ENCODE results near the gene KAZN.

KAZN gene

GRCh38 chr1:15022048-15022447 is 423.6 kb downstream of the KAZN start:
- Mint-ChIP-seq H3K27me3 (ENCODE audit: low read depth, poor library complexity) (peaks cover 9% of the 10 kb centered on the region), H3K4me1 (peaks cover 46% of the 10 kb centered on the region), H3K36me3 (ENCODE audit: low read depth) (peaks cover 6% of the 10 kb centered on the region), H3K9me3 (no peaks in the 10 kb centered on the region), H3K4me3 (no peak overlapping the region), H3K27ac (no peak overlapping the region)
- DNase-seq = no peak
- no peak for TF ChIP-seq CTCF (IDR thresholded peaks at IDR 0.05)

- Mint-ChIP-seq H3K27me3 (ENCODE audit: low read depth, poor library complexity) (peaks cover 9% of the 10 kb centered on the region), H3K9me3 (no peaks in the 10 kb centered on the region), H3K27ac (peak overlapping the region; percentile 68), H3K4me1 (peaks cover 57% of the 10 kb centered on the region), H3K4me3 (no peak overlapping the region), H3K36me3 (ENCODE audit: low read depth) (peaks cover 6% of the 10 kb centered on the region)
- no peak for TF ChIP-seq CTCF (IDR thresholded peaks at IDR 0.05)
- DNase-seq = no peak
Observed at GRCh38 chr1:15023205-15023604, 424.7 kb downstream of the KAZN start.

DNA sequence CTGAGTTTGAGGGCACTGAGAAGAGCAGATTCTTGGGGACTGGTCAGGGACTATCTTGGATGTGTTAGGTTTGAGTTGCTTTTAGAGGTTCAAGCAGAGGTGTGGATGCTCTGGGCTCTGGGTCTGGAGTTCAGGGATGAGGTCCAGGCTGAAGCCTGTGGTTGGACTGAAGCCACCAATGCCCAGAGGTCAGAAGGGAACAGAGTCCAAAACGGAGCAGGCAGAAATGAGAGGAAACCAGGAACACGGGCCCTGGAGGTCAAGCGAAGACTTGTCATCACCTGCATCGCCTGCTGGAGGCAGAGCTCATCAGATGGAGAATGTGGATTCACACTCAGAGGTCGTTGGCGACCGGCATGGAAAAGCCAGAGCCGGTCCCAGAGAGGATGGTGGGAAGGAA is 425.5 kb downstream of the KAZN start:
- Mint-ChIP-seq H3K4me1 (peaks cover 64% of the 10 kb centered on the region), H3K27ac (no peak overlapping the region), H3K27me3 (ENCODE audit: low read depth, poor library complexity) (peaks cover 9% of the 10 kb centered on the region), H3K36me3 (ENCODE audit: low read depth) (peaks cover 6% of the 10 kb centered on the region), H3K9me3 (no peaks in the 10 kb centered on the region), H3K4me3 (no peak overlapping the region)
- DNase-seq = no peak
- TF ChIP-seq CTCF (IDR thresholded peaks at IDR 0.05) = no peak

GRCh38 chr1:15026117-15026489 is 427.6 kb downstream of the KAZN start:
- H3K27ac Mint-ChIP-seq = no peak overlapping the region
- H3K4me1 Mint-ChIP-seq = peaks cover 79% of the 10 kb centered on the region
- no peak overlapping the region for H3K4me3 Mint-ChIP-seq
- H3K27me3 Mint-ChIP-seq (ENCODE audit: low read depth, poor library complexity) = peaks cover 13% of the 10 kb centered on the region
- DNase-seq = no peak
- TF ChIP-seq CTCF (IDR thresholded peaks at IDR 0.05) = no peak
- no peaks in the 10 kb centered on the region for H3K9me3 Mint-ChIP-seq
- H3K36me3 Mint-ChIP-seq (ENCODE audit: low read depth) = peaks cover 6% of the 10 kb centered on the region

- Mint-ChIP-seq H3K36me3 (ENCODE audit: low read depth) (peaks cover 6% of the 10 kb centered on the region), H3K4me3 (no peak overlapping the region), H3K4me1 (peaks cover 69% of the 10 kb centered on the region), H3K27ac (peak overlapping the region; percentile 92), H3K27me3 (ENCODE audit: low read depth, poor library complexity) (peaks cover 17% of the 10 kb centered on the region), H3K9me3 (no peaks in the 10 kb centered on the region)
- DNase-seq = peak; percentile 88
- peak; percentile 87 for TF ChIP-seq CTCF (IDR thresholded peaks at IDR 0.05)
Observed at GRCh38 chr1:15027515-15027986, 429.1 kb downstream of the KAZN start.

DNA sequence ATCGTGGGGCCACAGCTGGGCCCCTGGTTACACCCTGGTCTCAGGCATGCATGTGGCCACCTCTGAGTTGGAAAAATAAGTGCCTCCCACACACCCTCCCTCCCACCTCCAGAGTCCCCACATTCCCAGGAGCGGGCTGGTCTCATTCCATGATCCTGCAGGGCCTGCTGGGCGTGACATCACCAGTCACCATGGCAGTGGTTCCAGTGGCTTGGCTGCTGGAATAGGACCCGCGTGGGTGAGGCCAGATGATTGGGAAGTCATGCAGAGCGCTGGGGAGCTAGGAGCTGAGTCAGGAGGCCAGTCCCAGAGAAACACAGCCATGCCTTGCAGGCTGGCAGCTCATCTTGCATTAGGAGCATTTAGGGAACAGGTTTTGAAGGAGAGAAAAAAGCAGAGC is 429.6 kb downstream of the KAZN start:
- H3K4me3 Mint-ChIP-seq = peak overlapping the region; percentile 41
- H3K9me3 Mint-ChIP-seq = no peaks in the 10 kb centered on the region
- H3K36me3 Mint-ChIP-seq (ENCODE audit: low read depth) = peaks cover 6% of the 10 kb centered on the region
- TF ChIP-seq CTCF (IDR thresholded peaks at IDR 0.05) = no peak
- peaks cover 66% of the 10 kb centered on the region for H3K4me1 Mint-ChIP-seq
- DNase-seq = peak; percentile 69
- H3K27ac Mint-ChIP-seq = peak overlapping the region; percentile 92
- H3K27me3 Mint-ChIP-seq (ENCODE audit: low read depth, poor library complexity) = peaks cover 17% of the 10 kb centered on the region

All from nephron progenitor cell (in vitro differentiated cells).